ENCODE measurements around the gene OPA1. TPM values are rescaled to one million over a fixed set of nuclear protein-coding genes. Genes with fewer than 3 reads are reported as not detected.

Gene OPA1
- total RNA-seq, 1 experiment from 2014 or later, result 72.0 TPM

- no peaks in the 10 kb centered on the region for H3K4me1 ChIP-seq (ENCODE audit: control insufficient read depth in 1 of 2, insufficient read depth in 2 of 2, low read length in 2 of 2)
- ChIA-PET RAD21 (ENCODE audit: low non-redundant PET in 1 of 2, low total read pairs in 2 of 2, uncharacterized antibody in 2 of 2, unreplicated experiment in 2 of 2) (no interaction called here), POLR2A (no interaction called here), CTCF (no interaction called here)
- H3K4me3 ChIP-seq (replicated peaks in 1 of 2; ENCODE audit: low read depth in 1 of 2, low read length in 2 of 2), result no peak overlapping the region
- TF ChIP-seq EGR1 (IDR thresholded peaks at IDR 0.05; ENCODE audit: low read depth) (no peak), YY1 (IDR thresholded peaks at IDR 0.05; ENCODE audit: extremely low read depth, insufficient replicate concordance, low read depth, low read length) (no peak), ZNF274 (IDR thresholded peaks at IDR 0.05; ENCODE audit: low read depth, low read length) (no peak), ATF3 (IDR thresholded peaks at IDR 0.05) (no peak), TCF7L2 (IDR thresholded peaks at IDR 0.05; ENCODE audit: borderline replicate concordance, extremely low read depth, insufficient read depth, insufficient read length) (no peak), CBX3 (IDR thresholded peaks at IDR 0.05; ENCODE audit: low read depth) (no peak), CTCF (IDR thresholded peaks at IDR 0.05 in 2 of 3, conservative IDR thresholded peaks at IDR 0.05 in 1 of 3; ENCODE audit: borderline replicate concordance in 1 of 3, insufficient read depth in 1 of 3, low read depth in 2 of 3, low read length in 2 of 3) (no peak), FOSL1 (IDR thresholded peaks at IDR 0.05; ENCODE audit: low read depth) (no peak), ELF1 (IDR thresholded peaks at IDR 0.05; ENCODE audit: borderline replicate concordance, low read depth) (no peak), JUND (IDR thresholded peaks at IDR 0.05) (no peak), MAX (IDR thresholded peaks at IDR 0.05) (no peak), EZH2phosphoT487 (IDR thresholded peaks at IDR 0.05; ENCODE audit: borderline replicate concordance) (no peak), RAD21 (IDR thresholded peaks at IDR 0.05; ENCODE audit: low read depth) (no peak), ZFX (IDR thresholded peaks at IDR 0.05) (no peak), ZBTB33 (IDR thresholded peaks at IDR 0.05; ENCODE audit: extremely low read depth, insufficient replicate concordance, low read length) (no peak), SIN3A (IDR thresholded peaks at IDR 0.05; ENCODE audit: low read depth) (no peak), REST (IDR thresholded peaks at IDR 0.05; ENCODE audit: low read depth) (no peak), CEBPB (IDR thresholded peaks at IDR 0.05; ENCODE audit: low read depth) (no peak), SRF (IDR thresholded peaks at IDR 0.05; ENCODE audit: low read depth) (no peak)
- H3K27ac ChIP-seq (ENCODE audit: low read depth, low read length), result no peak overlapping the region
- no peaks in the 10 kb centered on the region for H3K27me3 ChIP-seq (ENCODE audit: insufficient read depth, low read length)
- H3K9me2 ChIP-seq (ENCODE audit: insufficient read depth), result no peaks in the 10 kb centered on the region
- H3K79me2 ChIP-seq (ENCODE audit: insufficient read depth, low read length), result no peaks in the 10 kb centered on the region
- H3K36me3 ChIP-seq (ENCODE audit: control insufficient read depth in 1 of 2, insufficient read depth in 2 of 2, low read length in 2 of 2), result no peaks in the 10 kb centered on the region
- intact Hi-C loops (cut with micrococcal nuclease), result no loop called here
- H3K4me2 ChIP-seq (ENCODE audit: low read length), result no peak overlapping the region
- DNase-seq (ENCODE audit: low read depth, low spot score), result no peak
- no peak overlapping the region for H3K9ac ChIP-seq (ENCODE audit: low read length)
- ATAC-seq, result no peak
- H4K20me1 ChIP-seq (ENCODE audit: insufficient read depth), result no peaks in the 10 kb centered on the region
- no peaks in the 10 kb centered on the region for H3K9me3 ChIP-seq (ENCODE audit: control insufficient read depth in 1 of 2, insufficient read depth in 1 of 2, low read depth in 1 of 2, low read length in 2 of 2)
- H2AFZ ChIP-seq (ENCODE audit: low read depth, low read length, poor library complexity, severe bottlenecking), result no peak overlapping the region
- no TSS peak for BruUV-seq (replicated peaks)
These were observed 129.6 kb downstream of the OPA1 start for GRCh38 chr3:193722566-193722965.

All from HCT116 (cell line).